ENCODE data around the gene OR2V2.

OR2V2 gene

DNA sequence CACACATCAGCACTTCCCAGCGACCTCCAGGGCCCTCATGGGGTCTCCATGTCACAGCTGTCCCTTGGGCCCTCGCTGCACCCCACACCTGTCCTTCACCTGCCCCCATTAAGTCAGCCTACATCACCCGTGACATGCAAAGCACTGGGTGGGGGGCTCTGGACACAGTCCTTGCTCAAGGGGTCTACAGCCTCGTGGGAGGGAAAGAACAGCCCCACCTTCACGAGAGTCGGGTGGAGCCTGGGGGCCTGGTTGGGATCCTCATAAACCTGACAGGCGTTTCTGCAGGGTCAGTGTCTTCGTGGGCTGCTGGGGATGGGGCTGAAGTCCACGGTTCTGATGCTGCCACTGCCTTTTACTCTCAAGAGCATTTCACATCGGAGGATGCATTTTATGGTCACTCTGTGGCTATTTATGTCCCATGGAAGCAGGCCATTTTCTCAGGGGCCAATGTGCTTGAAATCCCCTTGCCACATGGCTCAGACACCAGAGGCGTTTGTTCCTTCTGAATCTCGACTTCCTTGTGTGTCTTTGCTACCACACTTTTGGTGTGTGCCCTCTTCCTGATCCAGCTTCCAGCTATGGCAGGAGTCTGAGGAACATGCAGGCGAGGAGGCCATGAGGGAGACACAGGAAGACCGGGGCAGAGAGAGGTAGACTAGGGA lies 16.4 kb upstream of the OR2V2 start, which contains the start of gene OR2V1:
Gene OR2V1 (minus strand): TSS at position 338 of the 665 bp plus-strand sequence. CDS start 5,865 bp downstream, outside the sequence.
- TF ChIP-seq, protein P1, sequence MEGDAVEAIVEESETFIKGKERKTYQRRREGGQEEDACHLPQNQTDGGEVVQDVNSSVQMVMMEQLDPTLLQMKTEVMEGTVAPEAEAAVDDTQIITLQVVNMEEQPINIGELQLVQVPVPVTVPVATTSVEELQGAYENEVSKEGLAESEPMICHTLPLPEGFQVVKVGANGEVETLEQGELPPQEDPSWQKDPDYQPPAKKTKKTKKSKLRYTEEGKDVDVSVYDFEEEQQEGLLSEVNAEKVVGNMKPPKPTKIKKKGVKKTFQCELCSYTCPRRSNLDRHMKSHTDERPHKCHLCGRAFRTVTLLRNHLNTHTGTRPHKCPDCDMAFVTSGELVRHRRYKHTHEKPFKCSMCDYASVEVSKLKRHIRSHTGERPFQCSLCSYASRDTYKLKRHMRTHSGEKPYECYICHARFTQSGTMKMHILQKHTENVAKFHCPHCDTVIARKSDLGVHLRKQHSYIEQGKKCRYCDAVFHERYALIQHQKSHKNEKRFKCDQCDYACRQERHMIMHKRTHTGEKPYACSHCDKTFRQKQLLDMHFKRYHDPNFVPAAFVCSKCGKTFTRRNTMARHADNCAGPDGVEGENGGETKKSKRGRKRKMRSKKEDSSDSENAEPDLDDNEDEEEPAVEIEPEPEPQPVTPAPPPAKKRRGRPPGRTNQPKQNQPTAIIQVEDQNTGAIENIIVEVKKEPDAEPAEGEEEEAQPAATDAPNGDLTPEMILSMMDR (IDR thresholded peaks at IDR 0.05; ENCODE audit: insufficient read depth, low read depth, low read length, missing control alignments), result no peak
- DNase-seq (ENCODE audit: low read depth), result no peak
- H3K4me3 ChIP-seq (ENCODE audit: low read length), result no peak within 1 kb of the TSS

DNA sequence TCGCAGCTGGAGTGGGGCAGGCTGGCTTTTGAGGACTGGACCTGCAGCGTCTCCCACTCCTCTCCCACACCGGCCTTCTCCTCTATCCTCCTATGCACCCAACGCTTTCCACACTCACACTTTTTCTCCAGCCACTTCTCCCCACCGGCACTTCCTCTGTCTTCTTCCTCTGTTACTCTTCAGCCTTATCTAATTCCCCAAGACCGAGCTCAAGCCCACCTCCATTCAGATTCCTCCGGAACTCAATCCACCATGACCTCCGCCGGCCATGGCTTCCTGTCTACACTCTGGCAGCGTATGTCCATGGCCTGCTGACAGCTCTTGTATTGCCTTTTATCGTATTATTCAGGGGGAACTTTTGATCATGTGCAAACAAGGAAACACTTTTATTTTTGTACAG lies 15.9 kb upstream of the OR2V2 start:
- TF ChIP-seq, protein P1 (IDR thresholded peaks at IDR 0.05; ENCODE audit: insufficient read depth, low read depth, low read length, missing control alignments), result no peak
- H3K4me3 ChIP-seq (ENCODE audit: low read length), result no peak overlapping the region
- DNase-seq (ENCODE audit: low read depth), result no peak

DNA sequence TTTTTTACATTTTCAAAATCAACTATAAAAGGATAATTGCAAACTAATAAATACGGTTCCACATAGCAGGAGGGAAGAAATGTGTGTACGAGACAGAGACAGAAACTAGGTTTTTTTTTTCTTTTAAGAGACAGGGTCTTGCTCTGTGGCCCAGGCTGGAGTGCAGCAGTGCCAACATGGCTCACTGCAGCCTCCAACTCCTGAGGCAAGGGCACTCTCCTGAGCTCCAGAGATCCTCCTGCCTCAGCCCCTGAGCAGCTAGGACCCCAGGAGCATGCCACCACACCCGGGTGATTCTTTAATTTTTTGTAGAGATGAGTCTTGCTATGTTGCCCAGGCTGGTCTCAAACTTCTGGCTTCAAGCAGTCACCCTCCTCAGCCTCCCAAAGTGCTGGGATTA lies 14.3 kb upstream of the OR2V2 start:
- no peak overlapping the region for H3K4me3 ChIP-seq (ENCODE audit: low read length)
- DNase-seq (ENCODE audit: low read depth), result no peak
- TF ChIP-seq, protein P1 (IDR thresholded peaks at IDR 0.05; ENCODE audit: insufficient read depth, low read depth, low read length, missing control alignments), result no peak

DNA sequence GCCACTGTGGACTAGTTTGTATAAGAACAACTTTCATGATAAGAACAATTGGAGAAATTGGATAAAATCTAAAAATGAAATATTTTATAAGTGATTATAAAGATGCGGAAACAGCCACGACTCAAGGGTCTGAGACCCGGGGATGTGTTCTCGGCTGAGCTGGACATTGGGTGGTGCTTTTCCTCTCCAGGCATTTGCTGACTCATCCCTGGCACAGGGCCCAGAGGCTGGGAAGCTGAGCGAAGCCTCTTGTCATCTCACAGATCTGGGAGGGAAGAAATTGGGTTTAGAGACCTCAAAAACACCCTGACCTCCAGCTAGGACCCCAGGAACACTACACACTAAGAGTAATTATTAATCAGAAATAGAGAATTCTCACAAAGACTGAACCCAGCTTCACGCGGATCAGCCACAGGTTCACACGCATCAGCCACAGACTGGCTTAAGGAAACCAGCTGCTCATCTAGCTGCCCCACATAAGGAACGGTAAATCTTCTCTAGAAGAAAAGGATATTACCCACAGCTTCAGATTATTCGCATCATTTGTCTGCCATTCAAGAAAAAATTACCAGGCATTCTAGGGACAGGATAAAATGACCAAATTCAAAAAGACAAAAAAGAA lies 13.7 kb upstream of the OR2V2 start:
- no peak overlapping the region for H3K4me3 ChIP-seq (ENCODE audit: low read length)
- peak; percentile 79 for DNase-seq (ENCODE audit: low read depth)
- TF ChIP-seq, protein P1 (IDR thresholded peaks at IDR 0.05; ENCODE audit: insufficient read depth, low read depth, low read length, missing control alignments), result no peak

DNA sequence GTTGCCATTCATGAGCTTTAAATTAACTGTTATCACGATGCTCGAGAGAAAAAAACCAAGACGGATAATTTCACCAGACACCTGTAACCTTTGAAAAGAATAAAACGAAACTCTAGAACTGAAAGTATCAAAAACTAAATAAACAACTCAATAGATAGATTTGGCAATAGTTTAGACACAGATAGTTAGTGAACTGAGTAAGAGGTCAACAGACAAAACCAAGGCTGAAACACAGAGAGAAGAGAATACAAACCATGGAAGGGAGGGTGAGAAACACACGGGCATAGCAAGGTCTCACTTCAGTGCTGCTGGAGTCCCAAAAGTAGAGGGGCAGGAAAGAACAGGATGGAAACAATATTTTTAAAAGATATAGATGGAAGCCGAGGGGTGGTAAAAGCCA lies 13.1 kb upstream of the OR2V2 start:
- no peak overlapping the region for H3K4me3 ChIP-seq (ENCODE audit: low read length)
- DNase-seq (ENCODE audit: low read depth), result no peak
- TF ChIP-seq, protein P1 (IDR thresholded peaks at IDR 0.05; ENCODE audit: insufficient read depth, low read depth, low read length, missing control alignments), result no peak

DNA sequence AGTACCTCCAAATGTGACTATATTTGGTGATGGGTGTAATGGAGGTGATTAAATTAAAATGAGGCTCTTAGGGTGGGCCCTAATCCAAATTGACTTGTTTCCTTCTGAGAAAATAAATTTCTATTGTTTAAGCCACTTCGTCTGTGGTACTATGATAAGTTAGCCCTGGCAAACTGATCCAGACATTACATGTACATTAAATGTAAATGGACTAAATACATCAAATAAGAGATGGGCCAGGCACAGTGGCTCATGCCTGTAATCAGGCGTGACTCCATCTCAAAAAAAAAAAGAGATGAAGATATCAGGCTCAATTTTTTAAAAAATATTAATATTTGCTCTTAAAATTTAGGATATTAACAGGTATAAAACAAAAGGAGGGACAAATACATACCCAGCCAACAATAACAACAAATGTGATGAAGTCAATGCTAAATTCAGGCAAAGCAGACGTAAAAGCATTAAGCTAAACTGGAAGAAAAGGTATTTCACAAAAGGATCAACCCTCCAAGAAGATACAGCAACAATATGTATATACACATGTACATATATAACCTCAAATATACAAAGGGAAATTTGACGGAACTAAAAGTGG lies 10.9 kb upstream of the OR2V2 start:
- DNase-seq (ENCODE audit: low read depth), result no peak
- H3K4me3 ChIP-seq (ENCODE audit: low read length), result no peak overlapping the region
- TF ChIP-seq, protein P1 (IDR thresholded peaks at IDR 0.05; ENCODE audit: insufficient read depth, low read depth, low read length, missing control alignments), result no peak
